Effector CD4-positive, alpha-beta T cell (primary cell): Measurements from ENCODE around the gene TNN.

Experiments used
- DNase-seq: peaks from one replicate; pipeline ENCODE4 v3.0.0-alpha.2; 2020

TNN gene

DNA sequence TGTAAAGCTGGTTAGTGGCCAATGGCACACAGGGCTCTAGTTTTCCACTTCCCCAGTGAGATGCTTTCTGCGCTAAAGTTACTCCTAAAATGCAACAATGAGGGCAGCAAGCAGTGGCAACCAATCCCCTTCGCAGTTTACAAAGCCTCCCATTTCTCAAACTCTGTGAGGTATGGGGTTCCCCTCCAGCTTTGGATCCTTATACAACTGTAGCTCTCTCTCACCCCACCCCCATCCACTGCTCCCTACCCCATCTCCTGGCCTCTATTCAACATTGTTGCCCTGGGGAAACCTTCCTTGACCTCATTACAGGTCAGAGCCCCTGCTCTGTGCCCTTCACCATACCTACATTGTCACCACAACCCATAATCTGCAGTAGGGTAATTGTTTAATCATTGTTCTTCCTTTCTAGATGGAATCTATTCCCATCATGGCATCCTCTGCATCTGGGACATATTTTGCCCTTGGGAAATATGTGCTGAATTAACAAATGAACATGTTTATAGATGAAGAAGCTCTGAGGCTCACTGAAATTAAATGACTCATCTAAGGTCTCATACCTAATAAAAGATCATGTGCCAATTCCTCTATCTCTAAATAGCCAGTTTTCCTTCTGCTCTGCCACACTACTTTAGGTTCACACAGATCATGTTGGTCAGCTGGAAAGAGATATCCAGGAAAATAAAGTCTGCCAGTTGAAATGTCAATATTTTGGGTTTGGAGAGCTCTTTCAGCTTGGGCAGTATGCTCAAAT, 112.4 kb downstream of the TNN start:
- no peak for DNase-seq

DNA sequence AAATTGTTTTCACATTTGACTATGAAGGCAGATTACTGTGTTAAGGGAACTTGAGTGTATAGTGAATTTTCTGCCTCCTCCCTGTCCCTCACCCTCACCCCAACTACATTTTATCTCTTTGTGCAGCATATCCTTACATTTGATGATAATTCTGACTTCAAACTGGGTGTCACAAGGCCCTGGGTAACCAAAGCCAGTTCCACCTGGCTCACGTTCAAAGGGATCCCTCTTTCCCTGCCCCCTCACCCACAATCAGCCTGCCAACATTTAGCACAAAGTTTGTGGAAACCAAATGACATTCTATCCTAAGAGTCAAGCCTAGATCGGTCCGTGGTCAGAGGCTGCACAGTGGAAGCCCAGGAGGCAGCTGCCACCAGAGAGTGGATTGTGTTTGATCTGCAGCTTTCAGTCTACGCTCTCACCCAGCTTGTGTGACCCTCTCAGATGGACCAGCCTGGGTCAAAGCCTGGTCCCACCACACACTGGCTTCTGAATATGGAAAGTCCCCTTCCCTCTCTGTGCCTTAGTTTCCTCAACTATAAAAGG, 114.6 kb downstream of the TNN start:
- DNase-seq = no peak

GRCh38 chr1:175183586-175183985, 116.0 kb downstream of the TNN start:
- no peak for DNase-seq

- no peak for DNase-seq
Measured at GRCh38 chr1:175185903-175186302, 118.3 kb downstream of the TNN start.

- DNase-seq = no peak
Measured at GRCh38 chr1:175186433-175187160, 119.0 kb downstream of the TNN start.

- peak; percentile 29 for DNase-seq
Measured at GRCh38 chr1:175188936-175189335, 121.3 kb downstream of the TNN start.

- DNase-seq = no peak
Measured at GRCh38 chr1:175191659-175192058, 124.0 kb downstream of the TNN start.

DNA sequence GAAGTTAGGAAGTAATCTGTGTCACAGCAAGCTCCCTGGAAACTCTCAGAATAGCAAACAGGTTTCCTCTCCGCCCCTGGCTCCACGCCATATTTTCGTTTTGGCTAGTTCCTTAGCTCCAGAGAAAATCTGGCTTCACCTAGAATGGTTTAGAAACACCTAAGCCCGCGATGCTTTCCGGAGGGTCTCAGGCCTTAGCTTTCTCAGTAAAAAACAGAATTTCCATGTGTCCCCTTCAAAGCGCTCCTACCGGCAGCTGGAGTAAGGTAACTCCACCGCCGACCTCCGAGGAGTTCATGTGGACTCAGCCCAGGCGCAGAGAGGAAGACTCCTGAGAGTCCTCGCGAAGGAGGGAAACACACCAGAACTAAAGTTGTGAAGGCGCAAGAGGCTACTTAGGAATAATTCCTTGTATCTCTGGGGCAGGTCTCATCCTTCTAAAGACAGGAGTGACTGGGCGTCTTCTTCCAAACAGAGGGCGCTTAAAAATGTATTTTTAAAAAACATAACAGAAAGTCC, 124.5 kb downstream of the TNN start:
- DNase-seq = no peak

GRCh38 chr1:175192630-175193526, 125.2 kb downstream of the TNN start, which contains the start of gene KIAA0040:
TSS of gene KIAA0040 (minus strand) at chr1:175192776. CDS start at chr1:175161013, 31,763 bp downstream.
- peak; percentile 60 for DNase-seq

- no peak for DNase-seq
Measured at GRCh38 chr1:175193527-175193910, 125.9 kb downstream of the TNN start.

- DNase-seq = no peak
Measured at GRCh38 chr1:175195281-175195680, 127.6 kb downstream of the TNN start.

GRCh38 chr1:175195798-175196197, 128.2 kb downstream of the TNN start:
- no peak for DNase-seq

DNA sequence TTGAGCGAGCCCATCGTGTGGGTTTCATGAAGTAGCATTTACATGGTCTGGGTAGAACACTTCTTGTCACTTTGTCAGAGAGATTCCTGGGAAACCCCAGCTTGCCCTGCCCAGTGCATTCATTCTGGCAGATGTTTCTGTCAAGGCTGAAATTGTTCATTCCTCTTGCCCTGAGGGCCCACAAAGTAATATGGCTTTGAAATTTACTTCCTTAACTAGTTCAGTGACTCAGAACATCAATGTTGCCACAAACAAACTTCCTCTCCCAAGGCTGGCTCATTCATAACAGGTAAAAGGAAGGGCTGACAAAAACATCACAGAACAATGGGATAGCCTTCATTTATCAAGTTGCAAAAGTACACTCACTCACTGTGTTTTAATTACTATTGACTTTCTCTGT, 129.9 kb downstream of the TNN start:
- no peak for DNase-seq
